GM18520 (cell line): ENCODE data around the gene ACER2.
"Not testable (repeated sequence)": the region's sequence is repeated elsewhere in the genome, so short reads cannot be mapped to it uniquely, and the experiment has no call there.

Experiments
- ATAC-seq: cut with Tn5 transposase; IDR thresholded peaks from one replicate; pipeline ENCODE4 v1.9.1; 2021; ENCODE audit not compliant: unreplicated experiment

ACER2 gene

GRCh38 chr9:19408693-19409400 is at the start of gene ACER2:
ACER2 (plus strand) TSS chr9:19409009; CDS start chr9:19409085, 76 bp downstream.
- ATAC-seq: peak; percentile 93

GRCh38 chr9:19369107-19369506 is 39.7 kb upstream of the ACER2 start:
- no peak for ATAC-seq

GRCh38 chr9:19371942-19372341 is 36.9 kb upstream of the ACER2 start:
- ATAC-seq: no peak

- ATAC-seq: no peak
Observed at GRCh38 chr9:19372567-19372966, 36.2 kb upstream of the ACER2 start.

GRCh38 chr9:19373527-19373926 is 35.3 kb upstream of the ACER2 start:
- no peak for ATAC-seq

- ATAC-seq: no peak
Observed at GRCh38 chr9:19375538-19375937, 33.3 kb upstream of the ACER2 start.

GRCh38 chr9:19376931-19377330 is 31.9 kb upstream of the ACER2 start:
- no peak for ATAC-seq

GRCh38 chr9:19378164-19378563 is 30.6 kb upstream of the ACER2 start:
- no peak for ATAC-seq

GRCh38 chr9:19378647-19379046 is 30.2 kb upstream of the ACER2 start:
- ATAC-seq: no peak

- no peak for ATAC-seq
Observed at GRCh38 chr9:19379283-19379682, 29.5 kb upstream of the ACER2 start.

- peak; percentile 10 for ATAC-seq
Observed at GRCh38 chr9:19379697-19380046, 29.1 kb upstream of the ACER2 start.

GRCh38 chr9:19380826-19381075 is 28.1 kb upstream of the ACER2 start:
- no peak for ATAC-seq

GRCh38 chr9:19381656-19382055 is 27.2 kb upstream of the ACER2 start:
- no peak for ATAC-seq

- not testable (repeated sequence) for ATAC-seq
Observed at GRCh38 chr9:19385212-19385611, 23.6 kb upstream of the ACER2 start.

- no peak for ATAC-seq
Observed at GRCh38 chr9:19385786-19386501, 22.9 kb upstream of the ACER2 start.

GRCh38 chr9:19386502-19387044 is 22.2 kb upstream of the ACER2 start:
- no peak for ATAC-seq

GRCh38 chr9:19387317-19387716 is 21.5 kb upstream of the ACER2 start:
- ATAC-seq: no peak

- not testable (repeated sequence) for ATAC-seq
Observed at GRCh38 chr9:19389539-19389938, 19.3 kb upstream of the ACER2 start.

GRCh38 chr9:19397845-19398244 is 11.0 kb upstream of the ACER2 start:
- ATAC-seq: no peak

GRCh38 chr9:19403231-19403630 is 5.6 kb upstream of the ACER2 start:
- not testable (repeated sequence) for ATAC-seq

- no peak for ATAC-seq
Observed at GRCh38 chr9:19404283-19405075, 4.3 kb upstream of the ACER2 start.

- ATAC-seq: no peak
Observed at GRCh38 chr9:19405771-19406170, 3.0 kb upstream of the ACER2 start.
